ENCODE results near the gene MICA.

The MICA gene

DNA sequence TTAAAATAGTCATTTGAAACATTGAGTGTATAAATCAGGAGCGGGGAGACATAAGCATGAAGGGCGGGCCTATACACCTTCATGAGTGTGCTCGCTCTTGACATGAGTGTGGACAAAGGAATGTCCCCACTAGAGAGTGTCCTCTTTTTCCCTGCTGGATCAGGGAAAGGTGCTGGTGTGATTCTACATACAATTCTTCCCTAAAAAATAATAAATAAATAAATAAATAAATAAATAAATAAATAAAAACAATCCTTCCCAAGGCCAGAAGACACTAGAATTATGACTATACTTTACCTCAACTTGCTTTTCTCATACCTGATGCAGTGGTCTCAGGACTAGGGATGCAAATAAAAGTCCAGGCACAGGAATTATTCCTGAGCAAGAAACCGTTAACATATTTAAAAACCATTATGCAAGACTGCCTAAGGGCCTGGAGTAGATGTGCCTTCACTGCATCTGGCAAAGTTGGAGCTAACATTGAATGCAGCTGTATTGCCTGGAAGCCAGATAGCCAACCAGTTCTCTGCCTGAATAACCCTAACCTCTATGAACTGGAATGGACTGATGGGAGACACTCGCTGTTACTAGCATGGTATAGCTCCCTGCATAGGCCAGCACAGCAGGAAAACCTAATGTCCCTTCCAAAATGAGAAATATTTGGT is 57.1 kb downstream of the MICA start:
- no peak for DNase-seq (ENCODE audit: low spot score)

DNA sequence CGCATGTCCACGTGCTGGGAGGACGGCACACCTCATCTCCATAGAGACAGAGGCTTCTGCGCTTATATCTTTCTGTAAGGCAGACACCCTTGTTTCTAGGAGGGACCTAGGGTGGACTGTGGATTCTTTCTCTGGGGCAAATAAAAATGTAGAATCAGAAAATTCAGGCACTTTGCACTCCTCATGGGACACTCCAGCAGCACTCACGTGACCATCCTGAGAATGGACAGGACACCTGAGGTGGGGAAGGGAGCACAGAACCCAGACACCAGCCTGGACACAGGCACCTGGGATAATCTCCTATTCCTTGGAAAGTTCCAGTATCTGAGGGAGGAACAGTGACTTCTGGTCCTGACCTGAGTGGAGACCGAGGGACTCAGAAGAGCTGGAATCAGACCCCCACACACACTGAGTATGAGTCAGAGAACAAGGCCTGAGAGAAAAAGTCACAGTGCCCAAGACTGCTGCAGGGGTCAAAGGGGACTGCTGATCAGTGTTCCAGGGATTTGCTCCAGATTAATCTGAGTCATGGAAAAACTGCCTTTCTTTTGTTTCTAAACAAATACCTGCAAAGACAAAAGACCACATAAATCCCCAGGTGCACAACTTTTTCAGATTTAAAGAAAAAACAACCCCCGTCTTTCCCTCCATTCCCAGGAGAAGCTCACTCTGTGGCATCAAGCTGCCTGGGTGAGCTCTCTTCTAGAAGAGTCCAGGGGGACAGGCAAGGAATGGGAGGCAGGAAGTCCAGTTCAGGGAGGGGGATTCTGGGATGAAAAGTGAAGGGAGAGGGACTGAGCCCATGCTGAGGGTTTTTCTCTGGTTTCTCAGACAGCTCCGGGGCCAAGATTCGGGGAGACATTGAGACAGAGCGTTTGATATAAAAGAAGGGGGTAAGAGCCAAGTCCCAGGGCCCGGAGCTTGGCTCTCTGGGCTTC is 58.9 kb downstream of the MICA start:
- no peak for DNase-seq (ENCODE audit: low spot score)

DNA sequence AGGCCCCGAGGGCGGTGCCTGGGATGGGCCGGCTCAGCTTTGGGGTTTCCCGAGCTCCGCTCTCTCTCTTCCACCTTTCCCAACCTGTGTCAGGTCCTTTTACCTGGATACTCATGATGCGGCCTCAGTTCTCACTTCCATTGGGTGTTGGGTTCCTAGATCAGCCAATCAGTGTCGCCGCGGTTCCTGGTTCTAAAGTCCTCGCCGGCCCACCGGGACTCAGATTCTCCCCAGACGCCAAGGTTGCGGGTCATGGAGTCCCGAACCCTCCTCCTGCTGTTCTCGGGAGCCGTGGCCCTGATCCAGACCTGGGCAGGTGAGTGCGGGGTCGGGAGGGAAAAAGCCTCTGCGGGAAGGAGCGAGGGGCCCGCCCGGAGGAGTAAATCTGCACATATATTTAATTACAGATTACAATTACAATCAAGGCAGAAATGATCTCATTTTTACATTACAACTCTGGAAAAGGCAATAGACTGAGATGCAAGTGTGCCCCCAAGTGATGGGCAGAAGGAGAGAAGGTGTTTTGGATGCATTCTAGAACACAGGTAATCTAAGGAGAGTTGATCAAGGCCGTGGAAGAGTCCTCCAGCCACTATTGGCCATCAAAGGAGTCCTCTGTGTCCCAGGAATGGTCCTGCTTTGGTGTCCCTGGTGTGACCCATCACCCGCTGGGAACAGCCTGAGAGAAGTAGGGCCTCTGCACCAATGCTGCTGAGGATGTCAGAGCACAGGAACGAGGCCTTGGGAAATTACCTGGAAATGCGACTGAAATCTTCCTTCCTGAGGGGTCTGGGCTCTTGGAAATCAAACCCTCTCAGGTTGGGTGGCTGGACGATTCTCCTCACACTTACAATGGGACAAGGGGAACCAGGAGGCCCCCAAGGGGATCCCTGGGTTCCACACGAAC is 59.8 kb downstream of the MICA start:
- DNase-seq (ENCODE audit: low spot score) = no peak

DNA sequence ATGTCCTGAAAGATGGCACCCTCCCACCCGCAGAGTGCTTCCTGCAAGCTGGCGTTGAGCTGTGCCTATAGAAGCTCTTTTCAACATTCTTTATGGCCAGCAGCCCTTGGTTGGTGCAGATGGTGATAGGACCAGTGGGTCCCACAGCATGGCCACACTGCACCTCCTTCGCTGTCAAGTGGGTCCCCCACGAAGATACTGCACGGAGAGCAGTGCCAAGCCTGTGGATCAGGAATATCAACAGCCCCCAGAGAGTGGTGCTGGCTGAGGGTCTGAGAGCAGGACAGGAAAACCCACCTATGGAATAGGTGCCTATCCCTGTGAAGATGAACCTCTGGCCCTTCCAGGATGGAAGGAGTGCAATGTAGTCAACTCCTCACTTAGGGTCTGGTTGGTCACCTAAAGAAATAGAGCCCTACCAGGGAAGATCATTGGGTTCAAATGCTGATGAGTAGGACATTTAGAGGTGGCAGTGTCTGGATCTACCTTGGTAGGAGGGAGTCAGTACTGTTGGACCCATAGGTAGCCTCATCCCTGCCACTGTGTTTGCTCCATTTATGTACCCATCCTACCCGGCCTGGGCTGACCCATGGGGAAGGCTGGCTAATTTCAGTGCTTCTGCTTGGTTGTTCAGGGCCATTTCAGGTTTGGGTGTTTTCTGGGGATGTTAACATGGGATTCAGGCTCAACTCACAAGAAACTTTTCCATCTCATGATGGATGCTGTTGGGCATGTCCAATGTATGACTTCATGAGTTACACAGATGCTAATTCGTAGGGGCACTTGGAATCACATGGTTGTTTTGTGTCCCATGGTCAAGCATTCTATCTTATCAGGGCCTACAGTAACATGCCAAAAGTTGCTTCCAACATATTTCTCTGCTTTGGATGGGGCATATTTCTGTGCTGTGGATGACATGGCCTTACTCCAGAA is 61.1 kb downstream of the MICA start:
- DNase-seq (ENCODE audit: low spot score) = no peak
